ENCODE results near the gene TMEM252.

Gene TMEM252

GRCh38 chr9:68513385-68513784 is 27.3 kb downstream of the TMEM252 start:
- Histone ChIP-seq H3K9me3 (ENCODE audit: insufficient read depth, low read depth, low read length) (peaks cover 9% of the 10 kb centered on the region; the same call in 1 of the 2 replicates), H3K79me2 (ENCODE audit: insufficient read depth, low read length) (no peaks in the 10 kb centered on the region), H3K36me3 (ENCODE audit: insufficient read depth, low read length) (no peaks in the 10 kb centered on the region), H3F3A (ENCODE audit: low read depth) (no peaks in the 10 kb centered on the region), H3K4me3 (ENCODE audit: low read length, poor library complexity, severe bottlenecking) (no peak overlapping the region), H3K9ac (ENCODE audit: low read depth, low read length, poor library complexity, severe bottlenecking) (no peak overlapping the region), H3K4me1 (ENCODE audit: insufficient read depth, low read length, poor library complexity, severe bottlenecking) (no peaks in the 10 kb centered on the region), H3K9me2 (replicated peaks; ENCODE audit: low read depth, low read length) (no peaks in the 10 kb centered on the region), H3K4me2 (ENCODE audit: low read depth, low read length, poor library complexity, severe bottlenecking) (no peak overlapping the region), H2AFZ (ENCODE audit: low read length) (no peak overlapping the region), H3K27me3 (ENCODE audit: insufficient read depth, low read length, poor library complexity, severe bottlenecking) (no peaks in the 10 kb centered on the region), H4K20me1 (ENCODE audit: insufficient read depth, low read length, poor library complexity, severe bottlenecking) (no peaks in the 10 kb centered on the region)
- TF ChIP-seq EZH2phosphoT487 (IDR thresholded peaks at IDR 0.05; ENCODE audit: borderline replicate concordance) (no peak), CTCF (conservative IDR thresholded peaks at IDR 0.05; ENCODE audit: low read length) (no peak)

- H3K36me3 ChIP-seq (ENCODE audit: insufficient read depth, low read length): no peaks in the 10 kb centered on the region
- H3K4me1 ChIP-seq (ENCODE audit: insufficient read depth, low read length, poor library complexity, severe bottlenecking): no peaks in the 10 kb centered on the region
- no peaks in the 10 kb centered on the region for H4K20me1 ChIP-seq (ENCODE audit: insufficient read depth, low read length, poor library complexity, severe bottlenecking)
- no peak overlapping the region for H2AFZ ChIP-seq (ENCODE audit: low read length)
- H3K79me2 ChIP-seq (ENCODE audit: insufficient read depth, low read length): no peaks in the 10 kb centered on the region
- H3K9me3 ChIP-seq (ENCODE audit: insufficient read depth, low read depth, low read length): no peaks in the 10 kb centered on the region
- no peak overlapping the region for H3K4me2 ChIP-seq (ENCODE audit: low read depth, low read length, poor library complexity, severe bottlenecking)
- no peaks in the 10 kb centered on the region for H3K9me2 ChIP-seq (replicated peaks; ENCODE audit: low read depth, low read length)
- no peak overlapping the region for H3K9ac ChIP-seq (ENCODE audit: low read depth, low read length, poor library complexity, severe bottlenecking)
- no peak overlapping the region for H3K4me3 ChIP-seq (ENCODE audit: low read length, poor library complexity, severe bottlenecking)
- no peaks in the 10 kb centered on the region for H3K27me3 ChIP-seq (ENCODE audit: insufficient read depth, low read length, poor library complexity, severe bottlenecking)
- H3F3A ChIP-seq (ENCODE audit: low read depth): no peaks in the 10 kb centered on the region
- TF ChIP-seq EZH2phosphoT487 (IDR thresholded peaks at IDR 0.05; ENCODE audit: borderline replicate concordance) (no peak), CTCF (conservative IDR thresholded peaks at IDR 0.05; ENCODE audit: low read length) (no peak)
Measured at GRCh38 chr9:68509689-68510088, 31.0 kb downstream of the TMEM252 start.

GRCh38 chr9:68508547-68508946 is 32.1 kb downstream of the TMEM252 start:
- Histone ChIP-seq H4K20me1 (ENCODE audit: insufficient read depth, low read length, poor library complexity, severe bottlenecking) (no peaks in the 10 kb centered on the region), H3K4me1 (ENCODE audit: insufficient read depth, low read length, poor library complexity, severe bottlenecking) (no peaks in the 10 kb centered on the region), H3K4me2 (ENCODE audit: low read depth, low read length, poor library complexity, severe bottlenecking) (no peak overlapping the region), H3F3A (ENCODE audit: low read depth) (no peaks in the 10 kb centered on the region), H3K36me3 (ENCODE audit: insufficient read depth, low read length) (no peaks in the 10 kb centered on the region), H3K9me3 (ENCODE audit: insufficient read depth, low read depth, low read length) (no peaks in the 10 kb centered on the region), H2AFZ (ENCODE audit: low read length) (no peak overlapping the region), H3K9ac (ENCODE audit: low read depth, low read length, poor library complexity, severe bottlenecking) (no peak overlapping the region), H3K4me3 (ENCODE audit: low read length, poor library complexity, severe bottlenecking) (no peak overlapping the region), H3K9me2 (replicated peaks; ENCODE audit: low read depth, low read length) (no peaks in the 10 kb centered on the region), H3K79me2 (ENCODE audit: insufficient read depth, low read length) (no peaks in the 10 kb centered on the region), H3K27me3 (ENCODE audit: insufficient read depth, low read length, poor library complexity, severe bottlenecking) (no peaks in the 10 kb centered on the region)
- TF ChIP-seq CTCF (conservative IDR thresholded peaks at IDR 0.05; ENCODE audit: low read length) (no peak), EZH2phosphoT487 (IDR thresholded peaks at IDR 0.05; ENCODE audit: borderline replicate concordance) (no peak)

All from Loucy (cell line).